Measurements from ENCODE around the gene SLC22A12. TPM values are rescaled to one million over a fixed set of nuclear protein-coding genes. Genes with fewer than 3 reads are reported as not detected.
"Not testable (repeated sequence)": the region's sequence is repeated elsewhere in the genome, so short reads cannot be mapped to it uniquely, and the experiment has no call there.

SLC22A12 gene
- not detected for total RNA-seq

DNA sequence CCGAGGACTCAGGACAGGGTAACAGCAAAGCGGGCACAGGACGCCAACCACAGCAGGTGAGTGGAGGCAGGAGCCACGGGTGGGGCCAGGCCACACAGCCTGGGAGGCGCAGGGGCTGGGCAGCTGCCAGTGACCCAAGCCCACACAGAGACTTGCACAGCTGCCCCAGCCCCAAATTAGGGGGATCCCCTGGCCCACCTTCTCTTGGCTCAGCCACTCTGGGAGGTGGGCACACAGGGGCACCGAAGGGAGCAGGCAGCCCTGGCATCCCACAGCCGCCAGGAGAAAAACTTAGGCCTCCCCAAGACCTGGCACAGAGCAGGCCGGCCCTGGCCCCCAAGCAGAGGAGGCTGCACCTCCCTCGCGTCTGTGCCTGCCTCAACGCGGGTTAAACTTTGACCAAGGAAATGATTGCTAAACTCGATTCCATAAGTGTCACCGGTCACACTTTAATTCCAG lies at the start of gene SLC22A12:
Gene SLC22A12 (plus strand): TSS at position 458 of the 459 bp plus-strand sequence. CDS start 337 bp downstream, outside the sequence.
- DNase-seq (ENCODE audit: low spot score), result no peak

DNA sequence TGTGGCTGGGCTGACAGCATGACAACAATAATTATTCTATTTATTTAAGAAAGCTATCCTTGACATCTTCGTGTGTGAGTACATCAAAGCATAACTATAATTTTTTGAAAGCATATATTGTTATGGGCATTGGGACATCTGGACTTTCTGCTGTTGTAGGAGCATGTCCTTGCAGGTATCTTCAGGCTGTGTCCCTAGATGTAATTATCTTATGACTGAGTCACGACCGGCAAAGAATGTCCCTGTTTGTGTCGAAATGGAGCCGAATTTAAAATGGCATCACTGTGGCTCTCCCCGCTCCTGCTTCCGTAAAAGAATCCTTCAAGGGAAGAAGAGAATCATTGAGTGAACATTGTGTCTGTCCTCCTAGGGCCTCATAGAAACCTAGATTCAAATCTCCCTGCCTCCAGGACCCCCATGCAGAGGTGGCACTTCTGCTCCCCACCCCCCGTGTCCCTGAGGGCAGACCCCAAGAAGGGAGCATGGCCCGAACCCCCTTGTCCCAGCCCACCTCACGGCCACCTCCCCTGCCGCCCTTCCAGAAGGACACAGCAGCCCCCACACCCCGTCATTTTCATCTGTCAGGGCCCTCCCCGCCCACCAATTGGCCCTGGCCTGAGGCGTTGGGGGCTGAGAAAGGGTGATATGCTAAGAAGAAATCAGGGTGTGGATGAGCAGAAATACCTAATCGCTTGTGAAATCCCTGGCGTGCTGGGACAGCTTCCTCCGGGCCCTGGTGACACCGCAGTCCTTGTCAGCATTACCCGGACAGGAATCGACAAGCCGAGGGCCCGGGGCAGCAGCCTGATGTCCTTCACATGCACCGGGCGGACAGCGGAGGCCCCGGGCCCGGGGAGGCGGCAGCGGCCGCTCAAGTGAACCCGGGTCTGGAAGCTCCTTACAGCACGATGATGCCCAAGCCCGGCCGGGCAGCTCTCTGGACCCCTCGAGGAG lies 48.6 kb upstream of the SLC22A12 start:
- DNase-seq (ENCODE audit: low spot score), result peak; percentile 69

DNA sequence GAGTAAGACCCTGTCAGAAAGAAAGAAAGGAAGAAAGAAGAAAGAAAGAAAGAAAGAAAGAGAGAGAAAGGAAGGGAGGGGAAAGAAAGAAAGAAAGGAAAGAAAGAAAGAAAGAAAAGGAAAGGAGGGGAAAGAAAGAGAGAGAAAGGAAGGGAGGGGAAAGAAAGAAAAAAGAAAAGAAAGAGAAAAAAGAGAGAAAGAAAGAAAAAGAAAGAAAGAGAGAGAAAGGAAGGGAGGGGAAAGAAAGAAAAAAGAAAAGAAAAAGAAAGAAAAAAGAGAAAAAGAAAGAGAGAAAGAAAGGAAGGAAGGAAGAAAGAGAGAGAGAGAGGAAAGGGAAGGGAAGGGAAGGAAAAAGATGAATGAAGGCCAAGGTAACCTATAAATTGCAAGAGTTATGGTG lies 47.2 kb upstream of the SLC22A12 start:
- no peak for DNase-seq (ENCODE audit: low spot score)

DNA sequence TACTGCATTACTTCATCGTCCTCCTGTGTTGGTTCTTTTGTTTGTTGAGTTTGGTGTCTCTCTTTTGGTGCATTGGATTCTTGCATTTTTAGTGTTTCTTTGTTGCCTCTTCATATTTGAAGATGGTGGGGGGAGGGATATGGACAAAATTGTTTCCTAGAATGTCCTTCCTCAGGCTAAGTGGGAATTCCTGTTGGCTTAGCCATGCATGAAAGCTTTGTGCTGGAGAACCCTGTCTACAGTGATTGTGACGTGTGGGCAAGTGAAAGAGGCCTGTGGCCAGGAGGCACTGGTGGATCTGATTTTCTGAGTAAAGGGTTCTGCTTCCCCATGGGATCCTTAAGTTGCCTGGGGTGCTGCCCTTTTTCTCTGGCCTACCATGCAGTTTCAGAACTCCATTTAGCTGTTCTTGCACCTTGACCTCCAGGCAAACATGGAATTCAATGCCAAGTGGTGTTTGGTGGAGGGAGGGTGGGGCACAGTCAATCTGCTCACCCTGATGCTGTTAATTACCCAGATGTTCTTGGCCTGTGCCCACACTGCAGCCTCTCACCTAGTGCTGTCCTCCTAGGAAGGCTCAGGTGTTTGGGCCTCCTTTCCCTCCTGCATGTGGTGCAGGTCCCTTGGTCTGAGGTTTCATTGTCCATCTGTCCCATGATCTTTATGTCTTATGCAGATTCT lies 46.3 kb upstream of the SLC22A12 start:
- DNase-seq (ENCODE audit: low spot score), result no peak

DNA sequence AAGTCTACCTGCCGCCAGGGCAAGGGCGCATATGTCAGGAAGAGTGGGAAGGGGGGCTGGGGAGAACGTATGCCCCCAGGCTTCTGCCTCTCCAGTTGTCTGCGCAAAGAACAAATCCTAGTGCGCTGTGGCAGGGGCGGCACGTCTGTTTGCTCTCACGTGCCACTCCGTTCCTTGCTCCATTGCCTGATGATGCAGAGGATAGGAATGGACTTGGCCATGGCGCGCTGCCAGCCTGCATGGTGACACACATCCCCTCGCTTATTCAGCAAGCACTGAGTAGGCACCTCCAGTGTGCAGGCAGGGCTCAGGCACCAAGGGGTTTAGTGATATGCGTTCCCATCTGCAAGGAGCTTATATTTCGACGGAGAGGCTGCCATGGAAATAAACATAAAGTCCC lies 45.4 kb upstream of the SLC22A12 start:
- DNase-seq (ENCODE audit: low spot score), result peak; percentile 59

DNA sequence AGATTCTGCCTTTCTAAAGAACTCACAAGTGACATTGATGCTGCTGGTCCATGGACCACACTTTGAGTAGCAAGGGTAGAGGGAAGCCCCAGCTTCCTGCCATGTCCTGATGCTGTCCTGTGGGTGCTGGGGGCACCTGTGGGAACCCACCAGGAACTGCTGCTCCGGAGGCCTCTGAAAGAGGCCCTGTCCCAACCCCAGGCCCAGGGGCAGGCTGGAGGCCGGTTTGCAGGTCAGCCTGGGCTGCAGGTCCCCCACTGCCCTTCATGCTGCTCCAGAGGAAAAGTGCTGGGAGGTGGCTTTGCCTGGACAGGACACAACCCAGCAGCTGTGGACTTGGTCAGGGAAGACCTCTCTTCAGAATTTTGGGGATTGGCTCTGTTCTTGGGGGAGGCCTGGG lies 44.8 kb upstream of the SLC22A12 start:
- DNase-seq (ENCODE audit: low spot score), result no peak

DNA sequence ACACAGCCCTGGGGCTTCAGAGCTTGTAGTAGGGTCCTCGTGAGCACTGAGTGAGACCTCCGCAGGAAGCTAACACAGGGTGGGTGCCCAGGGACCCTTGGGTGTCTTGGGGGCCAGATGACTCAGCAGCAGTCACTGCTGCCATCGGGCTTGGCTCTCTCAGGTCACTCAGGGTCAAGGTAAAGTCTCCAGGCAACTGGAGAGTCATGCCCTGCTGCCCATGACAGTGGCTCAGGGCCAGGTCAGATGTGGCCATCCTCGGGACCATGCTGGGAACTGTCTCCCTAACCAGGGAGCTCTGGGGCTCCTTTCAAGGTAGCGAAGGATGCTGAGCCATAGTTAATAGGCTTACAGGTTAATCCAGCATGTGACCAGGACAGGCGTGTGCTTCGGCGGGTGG lies 44.4 kb upstream of the SLC22A12 start:
- DNase-seq (ENCODE audit: low spot score), result no peak

DNA sequence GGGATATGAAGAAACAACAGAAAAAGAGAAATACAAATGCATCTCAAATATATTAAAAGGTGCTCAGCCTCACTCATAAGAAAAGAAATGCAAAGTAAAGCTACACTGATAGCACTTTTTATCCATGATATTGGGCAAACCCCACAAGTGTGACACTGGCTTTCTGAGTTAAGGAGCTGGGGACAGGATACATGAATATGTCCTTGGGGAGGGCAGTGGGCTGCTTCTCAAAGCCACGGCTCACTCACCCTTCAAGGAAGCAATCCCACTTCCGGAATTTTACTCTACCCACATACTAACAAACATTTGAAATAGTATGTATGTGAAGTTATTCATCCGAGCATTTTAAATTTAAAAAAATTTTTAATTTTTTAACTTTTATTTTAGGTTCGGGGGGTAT lies 41.1 kb upstream of the SLC22A12 start:
- DNase-seq (ENCODE audit: low spot score), result no peak

DNA sequence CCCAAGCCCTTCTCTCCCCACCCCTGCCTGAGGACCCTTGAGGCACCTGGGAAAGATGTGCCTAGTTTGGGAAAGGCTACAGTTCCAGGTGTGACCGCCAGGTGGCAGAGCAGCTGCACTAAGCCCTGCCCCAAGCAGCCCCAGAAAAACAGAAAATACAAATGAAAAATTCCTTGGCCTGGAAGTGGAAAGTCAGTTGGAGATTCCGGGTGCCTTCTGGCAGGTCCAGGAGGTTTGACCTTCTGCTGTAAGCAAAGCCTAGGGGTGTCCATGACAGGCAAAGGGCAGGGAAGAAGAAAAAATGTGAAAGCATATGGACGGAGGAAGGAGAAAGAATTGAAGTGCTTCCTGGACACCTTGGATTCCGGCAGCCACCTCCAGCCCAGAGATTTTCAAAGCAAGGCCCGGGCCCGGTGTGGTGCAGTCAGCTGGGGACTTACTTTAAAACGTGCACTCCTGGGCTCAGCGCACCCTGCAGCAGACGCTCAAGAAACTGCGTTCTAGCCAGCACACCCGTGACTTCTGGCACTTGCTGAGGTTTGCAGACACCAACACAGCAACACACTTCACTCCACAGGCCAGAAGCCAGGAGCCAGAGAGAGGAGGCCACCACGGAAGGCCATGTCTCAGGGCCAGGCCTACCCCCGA lies 37.3 kb upstream of the SLC22A12 start:
- DNase-seq (ENCODE audit: low spot score), result peak; percentile 66

DNA sequence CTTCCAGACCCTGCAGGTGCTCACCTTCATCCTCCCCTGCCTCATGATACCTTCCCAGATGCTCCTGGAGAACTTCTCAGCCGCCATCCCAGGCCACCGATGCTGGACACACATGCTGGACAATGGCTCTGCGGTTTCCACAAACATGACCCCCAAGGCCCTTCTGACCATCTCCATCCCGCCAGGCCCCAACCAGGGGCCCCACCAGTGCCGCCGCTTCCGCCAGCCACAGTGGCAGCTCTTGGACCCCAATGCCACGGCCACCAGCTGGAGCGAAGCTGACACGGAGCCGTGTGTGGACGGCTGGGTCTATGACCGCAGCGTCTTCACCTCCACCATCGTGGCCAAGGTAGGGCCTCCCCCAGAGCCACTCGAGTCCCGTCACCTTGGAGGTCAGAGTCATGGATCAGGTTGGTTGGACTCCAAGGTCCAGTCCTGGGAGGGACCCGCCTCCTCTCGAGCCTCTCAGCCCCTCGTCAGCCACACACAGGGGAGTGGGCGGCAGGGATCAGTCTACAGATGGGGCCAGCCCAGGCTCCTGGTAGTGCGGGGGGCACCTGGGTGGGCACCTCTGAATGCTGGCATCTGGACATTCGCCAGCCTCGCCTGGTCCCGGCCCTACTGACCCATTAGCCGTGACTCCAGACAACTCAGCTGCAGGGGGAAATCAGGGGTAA lies 34.8 kb upstream of the SLC22A12 start:
- DNase-seq (ENCODE audit: low spot score), result no peak

DNA sequence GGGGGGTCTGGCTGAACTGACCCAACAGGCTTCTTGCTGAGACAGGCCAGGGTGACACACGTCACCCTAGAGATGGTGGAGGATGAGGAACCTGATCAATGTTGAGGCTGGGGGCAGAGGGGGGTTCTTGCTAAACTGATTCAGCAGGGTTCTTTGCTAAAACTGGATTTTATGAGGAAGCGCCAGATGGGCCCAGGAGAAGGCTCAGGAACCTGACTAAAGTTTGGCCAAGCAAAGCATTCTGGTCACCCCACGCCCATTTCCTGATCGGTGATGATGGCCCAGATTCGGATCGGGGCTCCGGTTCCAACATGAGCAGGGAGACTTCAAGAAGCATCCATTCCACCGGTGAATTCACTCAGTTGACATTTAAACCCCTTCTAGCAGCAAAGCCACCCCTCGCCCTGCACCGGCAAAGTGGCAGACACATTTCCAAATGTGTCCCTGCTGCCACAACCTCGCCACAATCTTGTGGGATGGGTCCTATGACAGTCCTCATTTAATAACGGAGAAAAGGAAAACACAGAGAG lies 34.2 kb upstream of the SLC22A12 start:
- no peak for DNase-seq (ENCODE audit: low spot score)

DNA sequence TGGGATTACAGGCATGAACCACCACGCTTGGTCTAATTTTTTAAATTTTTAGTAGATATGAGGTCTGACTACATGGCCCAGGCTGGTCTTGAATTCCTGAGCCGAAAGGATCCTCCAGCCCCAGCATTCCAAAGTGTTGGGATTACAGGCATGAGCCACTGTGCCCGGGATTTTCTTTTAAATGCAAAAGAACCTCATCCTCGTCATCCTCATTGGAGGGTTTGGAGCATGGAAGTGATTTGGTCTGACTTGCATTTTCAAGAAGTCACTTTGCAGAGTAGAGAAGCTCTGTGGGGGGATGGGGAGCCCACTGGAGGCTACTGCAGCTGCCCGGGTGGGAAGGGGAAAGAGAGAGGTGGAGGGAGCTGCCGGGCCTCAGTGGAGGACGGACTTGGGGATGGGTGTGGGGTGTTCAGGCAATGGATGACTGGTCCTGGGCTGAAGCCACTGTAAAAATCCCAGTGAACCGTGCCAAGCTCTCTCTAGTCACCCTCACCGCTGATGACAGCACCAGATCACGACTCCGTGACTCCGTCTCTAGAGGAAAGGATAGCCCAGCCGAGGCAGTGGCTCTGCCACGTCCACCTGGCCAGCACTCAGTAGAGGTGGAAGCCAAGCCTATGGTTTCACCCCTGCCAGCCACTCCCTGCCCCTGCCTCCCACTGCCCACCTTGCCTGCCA lies 32.8 kb upstream of the SLC22A12 start:
- no peak for DNase-seq (ENCODE audit: low spot score)

DNA sequence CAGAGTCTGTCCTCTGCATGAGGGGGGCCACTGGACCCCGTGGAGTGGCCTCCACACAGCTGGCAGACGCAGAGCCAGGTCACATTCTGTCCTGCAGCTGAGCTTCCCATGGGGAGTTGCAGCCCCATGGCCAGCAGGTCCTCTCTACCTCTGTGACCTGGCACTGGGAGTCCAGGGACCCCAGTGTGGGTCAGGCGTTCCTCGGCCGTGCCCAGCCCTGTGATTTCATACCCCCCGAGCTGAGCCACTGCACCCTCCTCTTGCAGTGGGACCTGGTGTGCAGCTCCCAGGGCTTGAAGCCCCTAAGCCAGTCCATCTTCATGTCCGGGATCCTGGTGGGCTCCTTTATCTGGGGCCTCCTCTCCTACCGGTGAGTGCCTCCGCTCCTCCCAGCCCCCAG lies 32.2 kb upstream of the SLC22A12 start:
- no peak for DNase-seq (ENCODE audit: low spot score)

DNA sequence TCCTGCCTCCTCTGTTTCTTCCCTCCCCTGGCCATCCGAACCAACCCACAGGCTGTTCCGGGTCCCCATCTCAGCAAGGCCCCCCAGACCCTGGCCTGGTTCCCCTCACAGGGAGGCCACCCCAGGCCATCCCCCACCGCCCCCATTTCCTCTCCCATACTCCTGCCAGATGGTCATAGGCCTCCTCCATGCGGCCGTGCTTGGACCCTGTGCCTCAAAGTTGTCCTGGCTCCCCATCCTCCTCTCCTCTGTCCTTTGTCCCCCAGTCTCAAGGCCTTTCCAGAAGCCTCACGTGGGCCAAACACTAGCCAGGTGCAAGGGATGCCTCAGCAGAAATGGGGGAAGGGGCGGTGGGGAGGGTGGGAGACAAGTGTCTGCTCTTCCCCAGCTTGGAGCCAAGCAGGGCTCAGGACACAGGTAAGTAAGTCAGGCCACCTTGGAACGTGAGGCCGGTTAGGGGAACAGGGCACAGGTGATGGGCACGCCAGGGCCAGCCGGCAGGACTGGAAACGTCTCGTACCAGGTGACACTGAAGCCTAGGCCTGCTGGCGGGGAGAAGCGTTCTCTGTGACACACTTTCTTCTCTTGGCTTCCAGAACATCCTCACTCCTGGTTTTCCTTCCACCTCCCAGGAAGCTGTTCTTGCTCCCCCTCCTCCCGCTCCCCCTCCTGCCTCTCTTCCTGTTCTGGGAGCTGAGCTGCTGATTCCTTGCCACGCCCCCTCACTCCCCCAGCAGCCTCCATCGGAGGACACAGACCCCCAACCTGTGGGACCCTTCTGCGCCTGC lies 31.5 kb upstream of the SLC22A12 start:
- DNase-seq (ENCODE audit: low spot score), result no peak

DNA sequence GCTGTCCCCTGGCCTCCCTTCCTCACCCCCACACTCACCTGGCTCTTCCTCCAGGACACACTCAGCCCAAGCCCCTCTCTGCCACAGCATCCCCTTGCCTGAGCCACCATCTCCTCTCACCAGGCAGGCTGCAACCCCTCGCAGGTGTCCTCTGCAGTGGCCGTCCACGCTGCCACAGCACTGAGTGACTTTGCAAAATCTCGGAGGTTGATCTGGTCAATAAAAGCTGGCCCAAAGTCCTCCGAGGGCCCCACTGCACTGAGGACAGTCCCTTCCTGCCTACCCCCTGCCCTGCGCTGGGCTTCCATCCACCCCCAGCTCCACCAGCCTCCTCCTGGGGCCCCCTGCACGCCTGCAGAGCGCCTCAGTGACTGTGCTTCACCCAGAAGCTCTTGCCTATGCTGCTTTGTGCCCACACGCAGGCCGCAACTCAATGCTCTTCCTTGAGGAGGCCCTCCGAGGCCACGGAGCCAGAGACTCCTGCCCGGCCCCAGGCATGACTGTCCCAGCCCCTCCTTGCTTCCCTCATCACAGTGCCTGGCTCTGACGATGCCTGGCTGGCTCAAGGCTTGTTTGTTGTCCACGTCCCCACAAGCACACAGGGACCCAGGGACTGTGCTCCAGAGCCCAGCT lies 30.8 kb upstream of the SLC22A12 start:
- DNase-seq (ENCODE audit: low spot score), result no peak

DNA sequence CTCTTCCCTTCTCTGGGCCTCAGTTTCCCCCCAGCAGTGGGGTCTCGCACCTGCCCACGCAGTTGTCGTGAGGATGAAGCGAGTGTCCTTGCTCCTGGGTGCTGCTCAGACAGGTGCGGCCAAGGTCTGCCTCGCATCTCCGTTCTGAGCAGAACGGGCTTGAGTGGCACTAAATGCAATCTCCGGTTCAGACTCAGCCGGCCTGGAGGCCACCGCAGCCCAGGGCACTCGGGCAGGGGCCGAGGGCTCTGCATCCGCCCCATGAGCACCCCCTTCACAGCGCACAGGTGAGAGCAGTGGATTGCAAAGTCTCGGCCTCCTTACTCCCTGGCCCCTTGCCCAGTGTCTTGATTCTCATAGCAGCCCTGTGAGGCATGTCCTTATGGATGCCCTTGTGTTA lies 30.1 kb upstream of the SLC22A12 start:
- DNase-seq (ENCODE audit: low spot score), result no peak

DNA sequence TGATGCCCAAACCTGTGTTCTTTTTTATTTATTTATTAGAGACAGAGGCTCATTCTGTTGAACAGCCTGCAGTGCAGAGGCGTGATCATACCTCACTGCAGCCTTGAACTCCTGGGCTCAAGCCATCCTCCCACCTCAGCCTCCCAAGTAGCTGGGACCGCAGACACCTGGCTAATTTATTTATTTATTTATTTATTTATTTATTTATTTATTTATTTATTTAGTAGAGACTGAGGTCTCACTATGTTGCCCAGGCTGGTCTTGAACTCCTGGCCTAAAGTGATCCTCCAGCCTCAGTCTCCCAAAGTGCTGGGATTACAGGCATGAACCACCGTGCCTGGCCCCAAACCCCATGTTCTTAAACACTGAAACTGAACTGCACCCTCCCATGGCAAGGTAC lies 29.6 kb upstream of the SLC22A12 start:
- DNase-seq (ENCODE audit: low spot score), result not testable (repeated sequence)

DNA sequence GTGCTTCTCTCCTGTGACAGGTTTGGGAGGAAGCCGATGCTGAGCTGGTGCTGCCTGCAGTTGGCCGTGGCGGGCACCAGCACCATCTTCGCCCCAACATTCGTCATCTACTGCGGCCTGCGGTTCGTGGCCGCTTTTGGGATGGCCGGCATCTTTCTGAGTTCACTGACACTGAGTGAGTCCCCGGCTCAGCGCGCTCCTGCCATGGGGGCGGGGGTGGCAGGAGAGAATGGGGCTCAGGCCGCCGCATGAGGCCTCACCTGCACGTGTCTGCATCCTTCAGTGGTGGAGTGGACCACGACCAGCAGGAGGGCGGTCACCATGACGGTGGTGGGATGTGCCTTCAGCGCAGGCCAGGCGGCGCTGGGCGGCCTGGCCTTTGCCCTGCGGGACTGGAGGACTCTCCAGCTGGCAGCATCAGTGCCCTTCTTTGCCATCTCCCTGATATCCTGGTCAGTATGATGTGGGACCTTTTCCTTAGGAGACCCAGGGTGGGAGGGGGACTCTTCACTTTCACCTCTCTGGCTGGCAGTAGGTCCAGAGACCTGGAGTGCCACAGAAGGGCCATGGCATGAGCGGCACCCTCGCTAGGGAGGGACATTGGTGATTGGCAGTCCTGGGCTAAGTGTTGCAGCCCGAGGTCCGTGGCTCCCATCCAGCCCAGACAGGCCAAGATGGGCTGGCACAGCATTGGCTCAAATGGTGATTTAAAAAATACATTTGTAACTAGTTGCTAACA lies 28.9 kb upstream of the SLC22A12 start:
- DNase-seq (ENCODE audit: low spot score), result no peak

Measured in ureter (tissue), 1 donor.